Activated naive CD4-positive, alpha-beta T cell treated with anti-CD3 and anti-CD28 coated beads, Interleukin-2, amount 50 U/mL, for 24 hours (primary cell): ENCODE measurements around the gene SMOC1.

ENCODE experiments used
- H3K27ac Mint-ChIP-seq: one replicate; pipeline ENCODE4 v1.8.0; 2021; ENCODE audit warnings: mild to moderate bottlenecking, mixed read lengths
- H3K27me3 Mint-ChIP-seq: one replicate; pipeline ENCODE4 v1.8.0; 2021; ENCODE audit warnings: mixed read lengths
- H3K36me3 Mint-ChIP-seq: one replicate; pipeline ENCODE4 v1.8.0; 2021; ENCODE audit warnings: mixed read lengths
- H3K4me1 Mint-ChIP-seq: one replicate; pipeline ENCODE4 v1.8.0; 2021; ENCODE audit warnings: mixed read lengths
- H3K4me3 Mint-ChIP-seq: one replicate; pipeline ENCODE4 v1.8.0; 2021; ENCODE audit warnings: mild to moderate bottlenecking, mixed read lengths
- H3K9me3 Mint-ChIP-seq: one replicate; pipeline ENCODE4 v1.8.0; 2021; ENCODE audit warnings: mixed read lengths

SMOC1 gene

DNA sequence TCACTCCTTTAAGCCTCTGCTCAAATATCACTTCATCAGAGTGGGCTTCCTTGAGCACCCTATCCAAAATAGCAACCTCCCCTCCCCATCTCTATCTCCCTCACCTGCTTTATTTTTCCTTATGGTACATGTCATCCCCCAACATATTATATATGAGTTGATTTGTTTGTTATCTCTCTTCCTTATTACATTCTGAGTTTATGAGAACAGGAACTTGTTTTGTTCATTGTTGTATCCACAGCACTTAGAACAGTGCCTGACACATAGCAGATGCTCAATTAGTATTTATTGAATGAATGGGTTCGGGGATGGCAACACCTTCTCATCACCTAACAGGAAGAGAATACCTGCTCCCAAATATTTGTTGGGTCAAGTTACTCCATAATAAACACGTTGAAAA lies 24.6 kb upstream of the SMOC1 start:
- Mint-ChIP-seq H3K27me3 (no peaks in the 10 kb centered on the region), H3K27ac (no peak overlapping the region), H3K4me3 (no peak overlapping the region)

GRCh38 chr14:69855180-69855832 lies 23.9 kb upstream of the SMOC1 start:
- Mint-ChIP-seq H3K36me3 (no peaks in the 10 kb centered on the region), H3K4me3 (no peak overlapping the region), H3K9me3 (no peaks in the 10 kb centered on the region), H3K27ac (no peak overlapping the region), H3K27me3 (no peaks in the 10 kb centered on the region), H3K4me1 (no peaks in the 10 kb centered on the region)

More for the DNA sequence above, 24.6 kb upstream of the SMOC1 start:
- no peaks in the 10 kb centered on the region for H3K4me1 Mint-ChIP-seq
- H3K9me3 Mint-ChIP-seq, result no peaks in the 10 kb centered on the region
- H3K36me3 Mint-ChIP-seq, result no peaks in the 10 kb centered on the region

GRCh38 chr14:69858801-69859200 lies 20.4 kb upstream of the SMOC1 start:
- Mint-ChIP-seq H3K4me3 (no peak overlapping the region), H3K9me3 (no peaks in the 10 kb centered on the region)

GRCh38 chr14:69859591-69859990 lies 19.6 kb upstream of the SMOC1 start:
- no peaks in the 10 kb centered on the region for H3K9me3 Mint-ChIP-seq
- H3K36me3 Mint-ChIP-seq, result no peaks in the 10 kb centered on the region
- no peaks in the 10 kb centered on the region for H3K4me1 Mint-ChIP-seq
- no peak overlapping the region for H3K4me3 Mint-ChIP-seq
- no peak overlapping the region for H3K27ac Mint-ChIP-seq
- H3K27me3 Mint-ChIP-seq, result no peaks in the 10 kb centered on the region

More at GRCh38 chr14:69858801-69859200, 20.4 kb upstream of the SMOC1 start:
- Mint-ChIP-seq H3K27ac (no peak overlapping the region), H3K4me1 (no peaks in the 10 kb centered on the region), H3K36me3 (no peaks in the 10 kb centered on the region), H3K27me3 (no peaks in the 10 kb centered on the region)

- H3K9me3 Mint-ChIP-seq, result no peaks in the 10 kb centered on the region
- H3K4me1 Mint-ChIP-seq, result no peaks in the 10 kb centered on the region
- no peaks in the 10 kb centered on the region for H3K27me3 Mint-ChIP-seq
- H3K4me3 Mint-ChIP-seq, result no peak overlapping the region
- H3K27ac Mint-ChIP-seq, result no peak overlapping the region
- H3K36me3 Mint-ChIP-seq, result no peaks in the 10 kb centered on the region
These were observed 19.0 kb upstream of the SMOC1 start for GRCh38 chr14:69860221-69860620.

DNA sequence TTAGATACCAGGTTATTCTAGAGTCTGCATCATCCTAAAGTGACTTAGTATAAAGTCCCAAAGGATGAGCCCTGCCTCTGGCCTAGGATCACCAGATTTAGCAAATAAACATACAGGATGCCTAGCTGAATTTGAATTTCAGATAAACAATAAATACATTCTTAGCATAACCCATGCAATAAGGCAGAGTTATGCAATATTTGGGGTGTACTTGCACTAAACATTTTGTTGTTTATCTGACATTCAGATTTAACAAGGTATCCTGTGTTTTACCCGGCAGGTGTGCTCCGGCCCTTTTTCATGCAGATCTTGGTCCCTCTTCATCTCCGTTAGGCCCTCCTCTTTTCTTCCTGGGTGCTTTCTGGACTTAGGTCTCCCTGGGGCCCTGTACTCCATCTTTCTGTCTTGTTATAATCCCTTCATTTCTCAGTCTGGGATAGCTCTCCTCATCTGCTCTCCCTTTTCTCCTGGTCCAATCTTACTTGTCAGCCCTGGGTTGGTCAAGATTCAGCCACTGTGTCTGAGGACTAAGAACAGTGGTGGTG lies 18.1 kb upstream of the SMOC1 start:
- Mint-ChIP-seq H3K4me1 (no peaks in the 10 kb centered on the region), H3K4me3 (no peak overlapping the region), H3K27me3 (no peaks in the 10 kb centered on the region), H3K9me3 (no peaks in the 10 kb centered on the region), H3K36me3 (no peaks in the 10 kb centered on the region), H3K27ac (no peak overlapping the region)

GRCh38 chr14:69863083-69863482 lies 16.1 kb upstream of the SMOC1 start:
- Mint-ChIP-seq H3K36me3 (no peaks in the 10 kb centered on the region), H3K4me1 (no peaks in the 10 kb centered on the region), H3K27ac (no peak overlapping the region), H3K4me3 (no peak overlapping the region), H3K27me3 (peaks cover 1% of the 10 kb centered on the region), H3K9me3 (no peaks in the 10 kb centered on the region)

DNA sequence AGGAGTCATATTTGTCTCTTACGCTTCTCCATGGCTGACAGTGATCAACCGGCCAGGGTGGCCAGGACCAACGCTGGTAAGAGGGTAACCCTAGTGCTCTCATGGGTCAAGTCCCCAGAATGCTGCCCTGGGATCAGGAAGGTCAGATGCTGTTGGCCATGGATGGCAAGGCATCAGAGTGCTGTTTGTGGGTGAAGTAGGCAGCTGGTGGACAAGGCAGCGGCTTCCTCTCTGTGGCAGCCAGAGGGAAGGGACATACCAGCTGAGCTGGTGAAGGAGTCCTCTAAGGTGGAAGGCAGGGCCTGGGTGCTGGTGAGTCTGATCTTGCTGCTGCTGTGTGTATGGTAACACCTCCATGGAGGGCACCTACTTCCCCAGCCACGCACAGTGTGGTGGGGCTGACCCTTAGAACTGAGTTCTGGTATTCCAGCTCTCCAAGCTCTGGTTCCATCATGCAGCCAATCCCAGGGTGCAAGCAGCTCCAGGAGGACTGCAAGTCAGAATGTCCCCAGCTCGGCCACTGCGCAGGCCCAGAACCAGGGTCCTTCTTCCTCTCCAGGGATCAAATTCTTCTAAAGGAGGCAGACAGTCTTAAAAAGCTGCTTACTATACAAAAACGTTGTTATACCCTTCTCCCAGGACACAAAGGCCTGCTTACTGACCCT lies 13.4 kb upstream of the SMOC1 start:
- no peak overlapping the region for H3K27ac Mint-ChIP-seq
- no peaks in the 10 kb centered on the region for H3K4me1 Mint-ChIP-seq
- H3K4me3 Mint-ChIP-seq, result no peak overlapping the region
- peaks cover 5% of the 10 kb centered on the region for H3K9me3 Mint-ChIP-seq
- H3K27me3 Mint-ChIP-seq, result peaks cover 8% of the 10 kb centered on the region
- H3K36me3 Mint-ChIP-seq, result no peaks in the 10 kb centered on the region

- H3K4me1 Mint-ChIP-seq, result no peaks in the 10 kb centered on the region
- no peak overlapping the region for H3K4me3 Mint-ChIP-seq
- no peaks in the 10 kb centered on the region for H3K36me3 Mint-ChIP-seq
- H3K27ac Mint-ChIP-seq, result no peak overlapping the region
- H3K9me3 Mint-ChIP-seq, result peaks cover 5% of the 10 kb centered on the region
- H3K27me3 Mint-ChIP-seq, result peaks cover 12% of the 10 kb centered on the region
These were observed 10.8 kb upstream of the SMOC1 start for GRCh38 chr14:69868363-69868963.

- H3K27ac Mint-ChIP-seq, result no peak overlapping the region
- peaks cover 5% of the 10 kb centered on the region for H3K9me3 Mint-ChIP-seq
- H3K4me1 Mint-ChIP-seq, result no peaks in the 10 kb centered on the region
- no peak overlapping the region for H3K4me3 Mint-ChIP-seq
- peaks cover 13% of the 10 kb centered on the region for H3K27me3 Mint-ChIP-seq
- H3K36me3 Mint-ChIP-seq, result no peaks in the 10 kb centered on the region
These were observed 8.6 kb upstream of the SMOC1 start for GRCh38 chr14:69870613-69871012.

GRCh38 chr14:69873877-69874780 lies 5.1 kb upstream of the SMOC1 start:
- H3K9me3 Mint-ChIP-seq, result no peaks in the 10 kb centered on the region
- no peak overlapping the region for H3K27ac Mint-ChIP-seq
- no peaks in the 10 kb centered on the region for H3K4me1 Mint-ChIP-seq
- H3K36me3 Mint-ChIP-seq, result no peaks in the 10 kb centered on the region
- no peak overlapping the region for H3K4me3 Mint-ChIP-seq
- H3K27me3 Mint-ChIP-seq, result peaks cover 16% of the 10 kb centered on the region

DNA sequence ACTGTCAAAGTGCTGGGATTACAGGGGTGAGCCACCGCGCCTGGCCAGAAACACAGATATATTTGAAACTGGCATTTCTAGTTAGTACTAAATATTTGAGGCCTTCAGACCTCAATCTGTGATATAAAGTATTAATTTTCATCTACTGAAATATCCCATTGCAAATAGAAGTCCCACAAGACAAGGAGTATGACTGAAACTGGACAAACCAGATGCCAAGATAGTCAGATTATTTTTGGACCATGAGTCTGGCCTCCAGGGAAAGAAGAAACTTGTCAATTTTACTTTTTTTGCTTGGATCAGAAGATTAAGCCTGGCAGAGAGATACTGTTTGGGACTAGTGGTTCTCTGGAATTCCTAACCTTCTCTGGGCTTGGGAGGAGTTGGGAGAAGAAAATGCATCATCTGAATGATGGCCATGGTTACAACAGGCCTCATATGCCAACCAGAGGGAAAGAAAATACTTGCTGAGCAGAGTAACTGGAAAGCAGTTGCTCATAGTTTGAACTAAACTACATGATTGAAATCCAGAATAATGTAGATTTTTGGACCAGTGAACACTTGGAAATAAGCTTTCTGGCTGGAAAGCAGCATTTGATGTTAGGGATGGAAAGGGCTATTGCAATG lies 2.9 kb upstream of the SMOC1 start:
- H3K4me1 Mint-ChIP-seq, result no peaks in the 10 kb centered on the region
- no peaks in the 10 kb centered on the region for H3K36me3 Mint-ChIP-seq
- H3K27me3 Mint-ChIP-seq, result peaks cover 21% of the 10 kb centered on the region
- H3K4me3 Mint-ChIP-seq, result no peak overlapping the region
- H3K27ac Mint-ChIP-seq, result no peak overlapping the region
- H3K9me3 Mint-ChIP-seq, result no peaks in the 10 kb centered on the region

- Mint-ChIP-seq H3K4me1 (no peaks in the 10 kb centered on the region), H3K9me3 (no peaks in the 10 kb centered on the region), H3K27ac (no peak overlapping the region), H3K4me3 (no peak overlapping the region), H3K27me3 (peaks cover 26% of the 10 kb centered on the region), H3K36me3 (no peaks in the 10 kb centered on the region)
These were observed 2.3 kb upstream of the SMOC1 start for GRCh38 chr14:69876848-69877306.

GRCh38 chr14:69877492-69877891 lies 1.7 kb upstream of the SMOC1 start:
- no peaks in the 10 kb centered on the region for H3K9me3 Mint-ChIP-seq
- peaks cover 27% of the 10 kb centered on the region for H3K27me3 Mint-ChIP-seq
- no peak overlapping the region for H3K27ac Mint-ChIP-seq
- no peaks in the 10 kb centered on the region for H3K36me3 Mint-ChIP-seq
- no peaks in the 10 kb centered on the region for H3K4me1 Mint-ChIP-seq
- H3K4me3 Mint-ChIP-seq, result no peak overlapping the region

DNA sequence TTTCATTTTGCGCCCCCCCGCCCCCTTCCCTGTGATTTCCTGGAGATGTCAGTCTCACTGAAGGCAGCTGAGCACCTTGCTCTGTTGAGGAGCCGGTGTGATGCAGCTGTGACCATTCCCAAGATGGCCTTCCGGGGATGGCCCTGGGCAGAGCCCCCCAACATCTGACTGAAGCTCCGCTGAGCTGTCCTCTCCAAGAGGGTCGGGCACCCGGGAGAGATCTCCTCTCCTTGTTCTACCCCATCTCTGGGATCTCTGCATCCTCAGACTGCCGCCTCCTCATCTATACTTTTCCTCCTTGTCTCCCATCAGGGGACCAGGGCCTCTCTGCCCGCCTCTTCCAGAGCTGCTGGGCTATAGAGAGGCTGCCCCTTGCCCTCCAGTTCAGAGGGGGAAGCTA lies 965 bp upstream of the SMOC1 start:
- Mint-ChIP-seq H3K36me3 (no peaks in the 10 kb centered on the region), H3K9me3 (no peaks in the 10 kb centered on the region), H3K27ac (no peak overlapping the region), H3K4me3 (no peak overlapping the region), H3K4me1 (no peaks in the 10 kb centered on the region), H3K27me3 (peaks cover 29% of the 10 kb centered on the region)
